ENCODE results near the gene ZGRF1.
"Not testable (repeated sequence)": the region's sequence is repeated elsewhere in the genome, so short reads cannot be mapped to it uniquely, and the experiment has no call there.

ZGRF1 gene

GRCh38 chr4:112644595-112645535 is 8.2 kb upstream of the ZGRF1 start:
- DNase-seq, ATAC-seq: not testable (repeated sequence)

GRCh38 chr4:112642526-112642925 is 5.8 kb upstream of the ZGRF1 start:
- ATAC-seq (no peak), DNase-seq (no peak)

GRCh38 chr4:112637552-112637866 is 800 bp upstream of the ZGRF1 start:
- no peak for DNase-seq
- no peak for ATAC-seq

- no peak for ATAC-seq
- DNase-seq = no peak
Observed at GRCh38 chr4:112633477-112634235, 3.1 kb downstream of the ZGRF1 start.

GRCh38 chr4:112626228-112626627 is 10.5 kb downstream of the ZGRF1 start:
- no peak for ATAC-seq
- DNase-seq = no peak

- no peak for DNase-seq
- no peak for ATAC-seq
Observed at GRCh38 chr4:112616984-112617383, 19.7 kb downstream of the ZGRF1 start.

- not testable (repeated sequence) for DNase-seq
Observed at GRCh38 chr4:112612814-112613213, 23.9 kb downstream of the ZGRF1 start.

GRCh38 chr4:112604589-112604988 is 32.1 kb downstream of the ZGRF1 start:
- ATAC-seq (no peak), DNase-seq (peak; percentile 24)

More at GRCh38 chr4:112612814-112613213, 23.9 kb downstream of the ZGRF1 start:
- ATAC-seq = not testable (repeated sequence)

GRCh38 chr4:112594993-112595392 is 41.7 kb downstream of the ZGRF1 start:
- DNase-seq (no peak), ATAC-seq (no peak)

- no peak for DNase-seq
- ATAC-seq = no peak
Observed at GRCh38 chr4:112593438-112594133, 43.1 kb downstream of the ZGRF1 start.

GRCh38 chr4:112592717-112593116 is 44.0 kb downstream of the ZGRF1 start:
- no peak for ATAC-seq
- DNase-seq = no peak

GRCh38 chr4:112591593-112591992 is 45.1 kb downstream of the ZGRF1 start:
- DNase-seq (no peak), ATAC-seq (no peak)

GRCh38 chr4:112589206-112589605 is 47.5 kb downstream of the ZGRF1 start:
- no peak for DNase-seq
- ATAC-seq = no peak

- DNase-seq = no peak
- no peak for ATAC-seq
Observed at GRCh38 chr4:112585977-112586736, 50.6 kb downstream of the ZGRF1 start.

- ATAC-seq = no peak
- DNase-seq = no peak
Observed at GRCh38 chr4:112567536-112567935, 69.2 kb downstream of the ZGRF1 start.

GRCh38 chr4:112564706-112565270 is 71.9 kb downstream of the ZGRF1 start:
- DNase-seq (no peak), ATAC-seq (no peak)

- ATAC-seq (no peak), DNase-seq (no peak)
Observed at GRCh38 chr4:112563431-112564200, 73.1 kb downstream of the ZGRF1 start.

GRCh38 chr4:112562254-112562879 is 74.3 kb downstream of the ZGRF1 start:
- DNase-seq (no peak), ATAC-seq (no peak)

- DNase-seq = no peak
Observed at GRCh38 chr4:112560084-112560483, 76.6 kb downstream of the ZGRF1 start.

GRCh38 chr4:112559053-112559452 is 77.7 kb downstream of the ZGRF1 start:
- DNase-seq (no peak), ATAC-seq (no peak)

More at GRCh38 chr4:112560084-112560483, 76.6 kb downstream of the ZGRF1 start:
- no peak for ATAC-seq

Measured in stimulated activated naive CD8-positive, alpha-beta T cell treated with anti-CD3 and anti-CD28 coated beads, Interleukin-15, Interleukin-2, amounts not matched to agents 100 U/mL and 50 U/mL, for 24 hours (primary cell).